ENCODE data around the gene BCL2L2. TPM values are rescaled to one million over a fixed set of nuclear protein-coding genes. Genes with fewer than 3 reads are reported as not detected.

The BCL2L2 gene
- total RNA-seq, 5 donors from 2014 or later (not counting 1 experiment from before 2014, with no cell fraction given), result 1.9 to 4.6 (median 2.2) TPM

GRCh38 chr14:23344481-23344880 is 37.8 kb downstream of the BCL2L2 start:
- ChIA-PET POLR2A (interaction anchor here in 1 of 2 donors (0.6 to 1.0 kb wide), 2 partner anchors 17 to 867 kb away, joined by 3 read pairs; no protein-coding TSS in a partner anchor), CTCF (no interaction called here)
- DNase-seq (no peak), ATAC-seq (replicated peaks in 1 of 4) (no peak)
- Histone ChIP-seq H3K9me3 (no peaks in the 10 kb centered on the region), H3K27ac (ENCODE audit: low read length) (no peak overlapping the region), H3K4me1 (ENCODE audit: control insufficient read depth in 1 of 2, extremely low read depth in 1 of 2, insufficient read depth in 2 of 2, low read length in 2 of 2) (no peaks in the 10 kb centered on the region), H3K27me3 (replicated peaks in 1 of 2; ENCODE audit: control insufficient read depth in 2 of 2, extremely low read depth in 1 of 2, insufficient read depth in 2 of 2, low read length in 1 of 2) (peaks cover 0 to 16% of the 10 kb centered on the region in 2 experiments), H3K36me3 (ENCODE audit: control insufficient read depth in 2 of 2, extremely low read depth in 1 of 2, insufficient read depth in 1 of 2, low read length in 1 of 2) (no peaks in the 10 kb centered on the region), H3K4me3 (ENCODE audit: control insufficient read depth in 1 of 2, extremely low read depth in 1 of 2, low read length in 1 of 2) (no peak overlapping the region)
- Mint-ChIP-seq H3K27me3 (peaks cover 0 to 8% of the 10 kb centered on the region in 2 donors), H3K27ac (no peak overlapping the region), H3K4me1 (no peaks in the 10 kb centered on the region), H3K36me3 (peaks cover 4% of the 10 kb centered on the region), H3K4me3 (no peak overlapping the region), H3K9me3 (no peaks in the 10 kb centered on the region)
- WGBS (ENCODE audit: insufficient coverage), result 50% methylated on average over 1 of the region's 3 CpGs

GRCh38 chr14:23345987-23346692 is 39.5 kb downstream of the BCL2L2 start:
- H3K36me3 ChIP-seq (ENCODE audit: control insufficient read depth in 2 of 2, extremely low read depth in 1 of 2, insufficient read depth in 1 of 2, low read length in 1 of 2), result no peaks in the 10 kb centered on the region
- ChIA-PET CTCF (no interaction called here), POLR2A (no interaction called here)
- ATAC-seq (replicated peaks in 1 of 4) (no peak), DNase-seq (no peak)
- H3K4me1 Mint-ChIP-seq, result peaks cover 2 to 6% (median 5%) of the 10 kb centered on the region in 3 donors
- H3K27ac ChIP-seq (ENCODE audit: low read length), result no peak overlapping the region
- peaks cover 4 to 17% of the 10 kb centered on the region in 2 experiments for H3K27me3 ChIP-seq (replicated peaks in 1 of 2; ENCODE audit: control insufficient read depth in 2 of 2, extremely low read depth in 1 of 2, insufficient read depth in 2 of 2, low read length in 1 of 2)
- H3K9me3 ChIP-seq, result no peaks in the 10 kb centered on the region
- H3K36me3 Mint-ChIP-seq, result no peaks in the 10 kb centered on the region
- no peaks in the 10 kb centered on the region for H3K4me1 ChIP-seq (ENCODE audit: control insufficient read depth in 1 of 2, extremely low read depth in 1 of 2, insufficient read depth in 2 of 2, low read length in 2 of 2)
- H3K4me3 ChIP-seq (ENCODE audit: control insufficient read depth in 1 of 2, extremely low read depth in 1 of 2, low read length in 1 of 2), result no peak overlapping the region
- H3K4me3 Mint-ChIP-seq, result no peak overlapping the region
- no peak overlapping the region for H3K27ac Mint-ChIP-seq
- WGBS (ENCODE audit: insufficient coverage), result 89% methylated on average over 9 of the region's 13 CpGs
- no peaks in the 10 kb centered on the region for H3K9me3 Mint-ChIP-seq
- H3K27me3 Mint-ChIP-seq, result peaks cover 8 to 18% of the 10 kb centered on the region in 2 donors

GRCh38 chr14:23346693-23347405 is 40.2 kb downstream of the BCL2L2 start:
- CTCF ChIA-PET, result interaction anchor here in 1 of 2 donors (0.5 kb wide), 1 partner anchor 431 kb away, joined by 3 read pairs; no protein-coding TSS in a partner anchor

GRCh38 chr14:23347406-23348296 is 41.0 kb downstream of the BCL2L2 start:
- DNase-seq (no peak), ATAC-seq (replicated peaks in 1 of 4) (no peak)
- no peak overlapping the region for H3K4me3 ChIP-seq (ENCODE audit: control insufficient read depth in 1 of 2, extremely low read depth in 1 of 2, low read length in 1 of 2)
- 96% methylated on average over 4 of the region's 19 CpGs for WGBS (ENCODE audit: insufficient coverage)
- Mint-ChIP-seq H3K27ac (no peak overlapping the region), H3K27me3 (peaks cover 9 to 18% of the 10 kb centered on the region in 2 donors), H3K36me3 (no peaks in the 10 kb centered on the region), H3K4me1 (peaks cover 4 to 9% (median 8%) of the 10 kb centered on the region in 3 donors), H3K9me3 (no peaks in the 10 kb centered on the region), H3K4me3 (no peak overlapping the region)
- CTCF ChIA-PET, result no interaction called here
- POLR2A ChIA-PET, result no interaction called here
- peaks cover 4 to 28% of the 10 kb centered on the region in 2 experiments for H3K27me3 ChIP-seq (replicated peaks in 1 of 2; ENCODE audit: control insufficient read depth in 2 of 2, extremely low read depth in 1 of 2, insufficient read depth in 2 of 2, low read length in 1 of 2)
- H3K36me3 ChIP-seq (ENCODE audit: control insufficient read depth in 2 of 2, extremely low read depth in 1 of 2, insufficient read depth in 1 of 2, low read length in 1 of 2), result no peaks in the 10 kb centered on the region
- peaks cover 0 to 11% of the 10 kb centered on the region in 2 experiments for H3K4me1 ChIP-seq (ENCODE audit: control insufficient read depth in 1 of 2, extremely low read depth in 1 of 2, insufficient read depth in 2 of 2, low read length in 2 of 2)
- H3K27ac ChIP-seq (ENCODE audit: low read length), result no peak overlapping the region
- no peaks in the 10 kb centered on the region for H3K9me3 ChIP-seq

More at GRCh38 chr14:23346693-23347405, 40.2 kb downstream of the BCL2L2 start:
- H3K27ac Mint-ChIP-seq, result no peak overlapping the region
- peaks cover 9 to 22% of the 10 kb centered on the region in 2 donors for H3K27me3 Mint-ChIP-seq
- ATAC-seq (replicated peaks in 1 of 4) (no peak), DNase-seq (no peak)
- no peak overlapping the region for H3K4me3 ChIP-seq (ENCODE audit: control insufficient read depth in 1 of 2, extremely low read depth in 1 of 2, low read length in 1 of 2)
- 87% methylated on average over 20 of the region's 27 CpGs for WGBS (ENCODE audit: insufficient coverage)
- no peaks in the 10 kb centered on the region for H3K9me3 ChIP-seq
- POLR2A ChIA-PET, result no interaction called here
- H3K36me3 Mint-ChIP-seq, result no peaks in the 10 kb centered on the region
- H3K4me3 Mint-ChIP-seq, result no peak overlapping the region
- H3K4me1 ChIP-seq (ENCODE audit: control insufficient read depth in 1 of 2, extremely low read depth in 1 of 2, insufficient read depth in 2 of 2, low read length in 2 of 2), result peaks cover 0 to 4% of the 10 kb centered on the region in 2 experiments
- H3K4me1 Mint-ChIP-seq, result peaks cover 4 to 9% (median 8%) of the 10 kb centered on the region in 3 donors
- no peaks in the 10 kb centered on the region for H3K36me3 ChIP-seq (ENCODE audit: control insufficient read depth in 2 of 2, extremely low read depth in 1 of 2, insufficient read depth in 1 of 2, low read length in 1 of 2)
- H3K27me3 ChIP-seq (replicated peaks in 1 of 2; ENCODE audit: control insufficient read depth in 2 of 2, extremely low read depth in 1 of 2, insufficient read depth in 2 of 2, low read length in 1 of 2), result peaks cover 4 to 22% of the 10 kb centered on the region in 2 experiments
- H3K27ac ChIP-seq (ENCODE audit: low read length), result no peak overlapping the region
- H3K9me3 Mint-ChIP-seq, result no peaks in the 10 kb centered on the region

- ChIA-PET POLR2A (no interaction called here), CTCF (interaction anchor here in 1 of 2 donors (0.6 kb wide), 1 partner anchor 52 kb away, joined by 3 read pairs; no protein-coding TSS in a partner anchor)
- no CpG with 5 or more reads among the region's 6 CpGs for WGBS (ENCODE audit: insufficient coverage)
Observed at GRCh38 chr14:23348297-23348655, 41.6 kb downstream of the BCL2L2 start.

More at GRCh38 chr14:23348297-23348655, 41.6 kb downstream of the BCL2L2 start:
- no peaks in the 10 kb centered on the region for H3K9me3 ChIP-seq
- Mint-ChIP-seq H3K4me3 (no peak overlapping the region), H3K27me3 (peaks cover 9 to 22% of the 10 kb centered on the region in 2 donors), H3K9me3 (no peaks in the 10 kb centered on the region), H3K36me3 (no peaks in the 10 kb centered on the region), H3K27ac (no peak overlapping the region), H3K4me1 (peaks cover 9 to 15% (median 14%) of the 10 kb centered on the region in 3 donors)
- peaks cover 0 to 11% of the 10 kb centered on the region in 2 experiments for H3K4me1 ChIP-seq (ENCODE audit: control insufficient read depth in 1 of 2, extremely low read depth in 1 of 2, insufficient read depth in 2 of 2, low read length in 2 of 2)
- ATAC-seq (replicated peaks in 1 of 4), result no peak
- DNase-seq, result no peak
- H3K27ac ChIP-seq (ENCODE audit: low read length), result no peak overlapping the region
- no peak overlapping the region for H3K4me3 ChIP-seq (ENCODE audit: control insufficient read depth in 1 of 2, extremely low read depth in 1 of 2, low read length in 1 of 2)
- H3K36me3 ChIP-seq (ENCODE audit: control insufficient read depth in 2 of 2, extremely low read depth in 1 of 2, insufficient read depth in 1 of 2, low read length in 1 of 2), result no peaks in the 10 kb centered on the region
- H3K27me3 ChIP-seq (replicated peaks in 1 of 2; ENCODE audit: control insufficient read depth in 2 of 2, extremely low read depth in 1 of 2, insufficient read depth in 2 of 2, low read length in 1 of 2), result peaks cover 4 to 31% of the 10 kb centered on the region in 2 experiments

Data from T-cell (primary cell).